ENCODE results near the gene CATSPERD.
A peak's percentile ranks its signal among the peaks of the same experiment; 100 is the strongest.
"Not testable (repeated sequence)": the region's sequence is repeated elsewhere in the genome, so short reads cannot be mapped to it uniquely, and the experiment has no call there.

CATSPERD gene

GRCh38 chr19:5687360-5688198 is 32.9 kb upstream of the CATSPERD start:
- Histone ChIP-seq H3K27ac (ENCODE audit: low read length) (no peak overlapping the region), H3K4me1 (ENCODE audit: control insufficient read depth in 1 of 2, insufficient read depth in 2 of 2, low read length in 2 of 2) (peaks cover 0 to 17% of the 10 kb centered on the region in 2 donors)

GRCh38 chr19:5688262-5688881 is 32.1 kb upstream of the CATSPERD start:
- not testable (repeated sequence) for H3K4me3 ChIP-seq (ENCODE audit: low read depth in 1 of 2, low read length in 2 of 2); H3K9me3 ChIP-seq (ENCODE audit: control insufficient read depth in 1 of 2, low read length in 2 of 2)

More at GRCh38 chr19:5687360-5688198, 32.9 kb upstream of the CATSPERD start:
- peak overlapping the region in 1 of 2 donors; percentile 82 for H3K4me3 ChIP-seq (ENCODE audit: low read depth in 1 of 2, low read length in 2 of 2)
- no peaks in the 10 kb centered on the region for H3K9me3 ChIP-seq (ENCODE audit: control insufficient read depth in 1 of 2, low read length in 2 of 2)
- H3K36me3 ChIP-seq (ENCODE audit: control insufficient read depth in 1 of 2, insufficient read depth in 2 of 2, low read length in 2 of 2): peaks cover 6 to 7% of the 10 kb centered on the region in 2 donors
- no peaks in the 10 kb centered on the region for H3K27me3 ChIP-seq (ENCODE audit: low read depth, low read length)

GRCh38 chr19:5690125-5690954 is 30.1 kb upstream of the CATSPERD start, which contains the start of gene RPL36:
Gene RPL36 (plus strand): TSS chr19:5690295. CDS start chr19:5690508, 213 bp downstream.
- Histone ChIP-seq H3K4me1 (ENCODE audit: control insufficient read depth in 1 of 2, insufficient read depth in 2 of 2, low read length in 2 of 2) (peaks cover 0 to 25% of the 10 kb centered on the region in 2 donors), H3K9me3 (ENCODE audit: control insufficient read depth in 1 of 2, low read length in 2 of 2) (no peaks in the 10 kb centered on the region), H3K27me3 (ENCODE audit: low read depth, low read length) (no peaks in the 10 kb centered on the region)

More at GRCh38 chr19:5688262-5688881, 32.1 kb upstream of the CATSPERD start:
- H3K27ac ChIP-seq (ENCODE audit: low read length); H3K27me3 ChIP-seq (ENCODE audit: low read depth, low read length): not testable (repeated sequence)
- H3K4me1 ChIP-seq (ENCODE audit: control insufficient read depth in 1 of 2, insufficient read depth in 2 of 2, low read length in 2 of 2): peaks cover 0 to 23% of the 10 kb centered on the region in 2 donors
- H3K36me3 ChIP-seq (ENCODE audit: control insufficient read depth in 1 of 2, insufficient read depth in 2 of 2, low read length in 2 of 2): peaks cover 12 to 15% of the 10 kb centered on the region in 2 donors

GRCh38 chr19:5690955-5691821 is 29.2 kb upstream of the CATSPERD start:
- Histone ChIP-seq H3K9me3 (ENCODE audit: control insufficient read depth in 1 of 2, low read length in 2 of 2) (no peaks in the 10 kb centered on the region), H3K27me3 (ENCODE audit: low read depth, low read length) (no peaks in the 10 kb centered on the region), H3K4me3 (ENCODE audit: low read depth in 1 of 2, low read length in 2 of 2) (peak overlapping the region; percentile 79 to 83), H3K36me3 (ENCODE audit: control insufficient read depth in 1 of 2, insufficient read depth in 2 of 2, low read length in 2 of 2) (peaks cover 18 to 43% of the 10 kb centered on the region in 2 donors), H3K27ac (ENCODE audit: low read length) (peak overlapping the region; percentile 87), H3K4me1 (ENCODE audit: control insufficient read depth in 1 of 2, insufficient read depth in 2 of 2, low read length in 2 of 2) (peaks cover 0 to 25% of the 10 kb centered on the region in 2 donors)

More at GRCh38 chr19:5690125-5690954, 30.1 kb upstream of the CATSPERD start, which contains the start of gene RPL36:
- Histone ChIP-seq H3K4me3 (ENCODE audit: low read depth in 1 of 2, low read length in 2 of 2) (peak within 1 kb of the TSS; percentile 79 to 83), H3K27ac (ENCODE audit: low read length) (peak within 1 kb of the TSS; percentile 87), H3K36me3 (ENCODE audit: control insufficient read depth in 1 of 2, insufficient read depth in 2 of 2, low read length in 2 of 2) (peaks cover 15 to 34% of the 10 kb centered on the region in 2 donors)

GRCh38 chr19:5691822-5692722 is 28.4 kb upstream of the CATSPERD start:
- Histone ChIP-seq H3K9me3 (ENCODE audit: control insufficient read depth in 1 of 2, low read length in 2 of 2) (no peaks in the 10 kb centered on the region), H3K27ac (ENCODE audit: low read length) (no peak overlapping the region), H3K27me3 (ENCODE audit: low read depth, low read length) (no peaks in the 10 kb centered on the region), H3K36me3 (ENCODE audit: control insufficient read depth in 1 of 2, insufficient read depth in 2 of 2, low read length in 2 of 2) (peaks cover 18 to 52% of the 10 kb centered on the region in 2 donors), H3K4me1 (ENCODE audit: control insufficient read depth in 1 of 2, insufficient read depth in 2 of 2, low read length in 2 of 2) (peaks cover 0 to 25% of the 10 kb centered on the region in 2 donors), H3K4me3 (ENCODE audit: low read depth in 1 of 2, low read length in 2 of 2) (peak overlapping the region in 1 of 2 donors; percentile 79)

GRCh38 chr19:5692723-5693194 is 27.7 kb upstream of the CATSPERD start:
- Histone ChIP-seq H3K27me3 (ENCODE audit: low read depth, low read length) (no peaks in the 10 kb centered on the region), H3K36me3 (ENCODE audit: control insufficient read depth in 1 of 2, insufficient read depth in 2 of 2, low read length in 2 of 2) (peaks cover 18 to 52% of the 10 kb centered on the region in 2 donors), H3K27ac (ENCODE audit: low read length) (no peak overlapping the region), H3K4me1 (ENCODE audit: control insufficient read depth in 1 of 2, insufficient read depth in 2 of 2, low read length in 2 of 2) (peaks cover 0 to 25% of the 10 kb centered on the region in 2 donors), H3K4me3 (ENCODE audit: low read depth in 1 of 2, low read length in 2 of 2) (no peak overlapping the region), H3K9me3 (ENCODE audit: control insufficient read depth in 1 of 2, low read length in 2 of 2) (no peaks in the 10 kb centered on the region)

GRCh38 chr19:5693195-5694166 is 27.0 kb upstream of the CATSPERD start:
- peaks cover 18 to 56% of the 10 kb centered on the region in 2 donors for H3K36me3 ChIP-seq (ENCODE audit: control insufficient read depth in 1 of 2, insufficient read depth in 2 of 2, low read length in 2 of 2)
- no peaks in the 10 kb centered on the region for H3K9me3 ChIP-seq (ENCODE audit: control insufficient read depth in 1 of 2, low read length in 2 of 2)
- H3K4me3 ChIP-seq (ENCODE audit: low read depth in 1 of 2, low read length in 2 of 2): no peak overlapping the region
- H3K27me3 ChIP-seq (ENCODE audit: low read depth, low read length): no peaks in the 10 kb centered on the region
- H3K4me1 ChIP-seq (ENCODE audit: control insufficient read depth in 1 of 2, insufficient read depth in 2 of 2, low read length in 2 of 2): peaks cover 0 to 25% of the 10 kb centered on the region in 2 donors
- no peak overlapping the region for H3K27ac ChIP-seq (ENCODE audit: low read length)

GRCh38 chr19:5694167-5694955 is 26.1 kb upstream of the CATSPERD start:
- Histone ChIP-seq H3K4me3 (ENCODE audit: low read depth in 1 of 2, low read length in 2 of 2) (no peak overlapping the region), H3K27me3 (ENCODE audit: low read depth, low read length) (no peaks in the 10 kb centered on the region), H3K36me3 (ENCODE audit: control insufficient read depth in 1 of 2, insufficient read depth in 2 of 2, low read length in 2 of 2) (peaks cover 18 to 65% of the 10 kb centered on the region in 2 donors), H3K4me1 (ENCODE audit: control insufficient read depth in 1 of 2, insufficient read depth in 2 of 2, low read length in 2 of 2) (peaks cover 0 to 25% of the 10 kb centered on the region in 2 donors), H3K27ac (ENCODE audit: low read length) (no peak overlapping the region), H3K9me3 (ENCODE audit: control insufficient read depth in 1 of 2, low read length in 2 of 2) (no peaks in the 10 kb centered on the region)
